Medulla oblongata (tissue), 1 donor: ENCODE measurements around the gene TMTC3.
A peak's percentile ranks its signal among the peaks of the same experiment; 100 is the strongest.
"Not testable (repeated sequence)": the region's sequence is repeated elsewhere in the genome, so short reads cannot be mapped to it uniquely, and the experiment has no call there.

Experiments used
- DNase-seq: peaks from one replicate; pipeline ENCODE4 v3.0.0-alpha.2; 2015; ENCODE audit errors: extremely low spot score

TMTC3 gene

GRCh38 chr12:88141774-88142609 lies at the start of gene TMTC3, which contains the start of gene CEP290:
TMTC3 (plus strand) TSS chr12:88142307; CDS start chr12:88148316, 6,009 bp downstream.
CEP290 (minus strand) TSS chr12:88142088; CDS start chr12:88141307, 781 bp downstream.
- DNase-seq, result peak; percentile 100

- no peak for DNase-seq
Observed at GRCh38 chr12:88092771-88093170, 49.3 kb upstream of the TMTC3 start.

GRCh38 chr12:88093573-88093972 lies 48.5 kb upstream of the TMTC3 start:
- DNase-seq, result no peak

- no peak for DNase-seq
Observed at GRCh38 chr12:88108021-88108420, 34.1 kb upstream of the TMTC3 start.

- peak; percentile 20 for DNase-seq
Observed at GRCh38 chr12:88111074-88111652, 30.9 kb upstream of the TMTC3 start.

- no peak for DNase-seq
Observed at GRCh38 chr12:88113871-88114270, 28.2 kb upstream of the TMTC3 start.

GRCh38 chr12:88122666-88123065 lies 19.4 kb upstream of the TMTC3 start:
- no peak for DNase-seq

- no peak for DNase-seq
Observed at GRCh38 chr12:88127099-88127498, 15.0 kb upstream of the TMTC3 start.

- DNase-seq, result no peak
Observed at GRCh38 chr12:88127855-88128254, 14.3 kb upstream of the TMTC3 start.

- DNase-seq, result no peak
Observed at GRCh38 chr12:88132392-88132791, 9.7 kb upstream of the TMTC3 start.

- not testable (repeated sequence) for DNase-seq
Observed at GRCh38 chr12:88133181-88133580, 8.9 kb upstream of the TMTC3 start.

GRCh38 chr12:88139711-88140110 lies 2.4 kb upstream of the TMTC3 start:
- DNase-seq, result not testable (repeated sequence)

GRCh38 chr12:88141425-88141773 lies 708 bp upstream of the TMTC3 start:
- DNase-seq, result peak; percentile 11

- DNase-seq, result no peak
Observed at GRCh38 chr12:88142610-88142991, 494 bp downstream of the TMTC3 start.

GRCh38 chr12:88144037-88144436 lies 1.9 kb downstream of the TMTC3 start:
- DNase-seq, result no peak

- DNase-seq, result no peak
Observed at GRCh38 chr12:88144546-88145468, 2.7 kb downstream of the TMTC3 start.

GRCh38 chr12:88145567-88146505 lies 3.7 kb downstream of the TMTC3 start:
- no peak for DNase-seq

- DNase-seq, result no peak
Observed at GRCh38 chr12:88150063-88150462, 8.0 kb downstream of the TMTC3 start.

- no peak for DNase-seq
Observed at GRCh38 chr12:88153959-88154358, 11.9 kb downstream of the TMTC3 start.

GRCh38 chr12:88156075-88156654 lies 14.1 kb downstream of the TMTC3 start:
- no peak for DNase-seq

GRCh38 chr12:88163371-88163770 lies 21.3 kb downstream of the TMTC3 start:
- DNase-seq, result no peak
